ENCODE data around the gene UROC1.

The UROC1 gene

GRCh38 chr3:126516152-126516935, 1.2 kb downstream of the UROC1 start:
- no peak for FAIRE-seq

GRCh38 chr3:126515066-126515706, 2.4 kb downstream of the UROC1 start:
- FAIRE-seq, result no peak

- no peak for FAIRE-seq
Observed at GRCh38 chr3:126514161-126514560, 3.4 kb downstream of the UROC1 start.

- no peak for FAIRE-seq
Observed at GRCh38 chr3:126512916-126513650, 4.5 kb downstream of the UROC1 start.

GRCh38 chr3:126512026-126512425, 5.5 kb downstream of the UROC1 start:
- FAIRE-seq, result no peak

GRCh38 chr3:126511291-126511690, 6.3 kb downstream of the UROC1 start:
- no peak for FAIRE-seq

GRCh38 chr3:126510308-126510910, 7.2 kb downstream of the UROC1 start:
- no peak for FAIRE-seq

GRCh38 chr3:126509597-126510307, 7.8 kb downstream of the UROC1 start:
- no peak for FAIRE-seq

- no peak for FAIRE-seq
Observed at GRCh38 chr3:126508564-126508964, 9.0 kb downstream of the UROC1 start.

GRCh38 chr3:126507886-126508285, 9.7 kb downstream of the UROC1 start:
- no peak for FAIRE-seq

- FAIRE-seq, result no peak
Observed at GRCh38 chr3:126503701-126504100, 13.9 kb downstream of the UROC1 start.

GRCh38 chr3:126502656-126503055, 14.9 kb downstream of the UROC1 start:
- no peak for FAIRE-seq

- FAIRE-seq, result no peak
Observed at GRCh38 chr3:126501736-126502135, 15.8 kb downstream of the UROC1 start.

- FAIRE-seq, result no peak
Observed at GRCh38 chr3:126501054-126501453, 16.5 kb downstream of the UROC1 start.

- no peak for FAIRE-seq
Observed at GRCh38 chr3:126500016-126500415, 17.6 kb downstream of the UROC1 start.

- FAIRE-seq, result no peak
Observed at GRCh38 chr3:126499401-126499800, 18.2 kb downstream of the UROC1 start.

GRCh38 chr3:126498929-126499328, 18.6 kb downstream of the UROC1 start:
- FAIRE-seq, result no peak

GRCh38 chr3:126498461-126498860, 19.1 kb downstream of the UROC1 start:
- FAIRE-seq, result no peak

- FAIRE-seq, result no peak
Observed at GRCh38 chr3:126497956-126498355, 19.6 kb downstream of the UROC1 start.

GRCh38 chr3:126496894-126497850, 20.4 kb downstream of the UROC1 start:
- no peak for FAIRE-seq

GRCh38 chr3:126495786-126496185, 21.8 kb downstream of the UROC1 start:
- no peak for FAIRE-seq

- FAIRE-seq, result no peak
Observed at GRCh38 chr3:126494970-126495230, 22.7 kb downstream of the UROC1 start.
